Neural cell (in vitro differentiated cells): ENCODE results near the gene PRXL2B.
"Not testable (repeated sequence)": the region's sequence is repeated elsewhere in the genome, so short reads cannot be mapped to it uniquely, and the experiment has no call there.

Source experiments
- CTCF ChIP-seq: fragments of 450-650 bp; IDR thresholded peaks from 2 replicates; pipeline ENCODE4 v1.5.1; 2014; ENCODE audit warnings: antibody characterized with exemption, mild to moderate bottlenecking, moderate library complexity; ENCODE audit not compliant: poor library complexity, severe bottlenecking
- POLR2AphosphoS5 ChIP-seq: IDR thresholded peaks from 2 replicates; pipeline ENCODE4 v1.6.1; 2012
- REST ChIP-seq: IDR thresholded peaks from 2 replicates; pipeline ENCODE4 v1.6.1; 2012; ENCODE audit warnings: borderline replicate concordance
- SMC3 ChIP-seq: fragments of 450-650 bp; conservative IDR thresholded peaks from 2 replicates; pipeline ENCODE4 v1.6.1; 2014; ENCODE audit warnings: antibody characterized with exemption, mild to moderate bottlenecking, moderate library complexity; ENCODE audit not compliant: poor library complexity

- not testable (repeated sequence) for TF ChIP-seq POLR2AphosphoS5, SMC3, CTCF, REST
These were observed 35.0 kb upstream of the PRXL2B start for GRCh38 chr1:2551544-2551943.
